ENCODE measurements around the gene BRIP1. TPM values are rescaled to one million over a fixed set of nuclear protein-coding genes. Genes with fewer than 3 reads are reported as not detected.
"Not testable (repeated sequence)": the region's sequence is repeated elsewhere in the genome, so short reads cannot be mapped to it uniquely, and the experiment has no call there.

Gene BRIP1
- total RNA-seq, 1 donor from 2014 or later, result 5.2 TPM

DNA sequence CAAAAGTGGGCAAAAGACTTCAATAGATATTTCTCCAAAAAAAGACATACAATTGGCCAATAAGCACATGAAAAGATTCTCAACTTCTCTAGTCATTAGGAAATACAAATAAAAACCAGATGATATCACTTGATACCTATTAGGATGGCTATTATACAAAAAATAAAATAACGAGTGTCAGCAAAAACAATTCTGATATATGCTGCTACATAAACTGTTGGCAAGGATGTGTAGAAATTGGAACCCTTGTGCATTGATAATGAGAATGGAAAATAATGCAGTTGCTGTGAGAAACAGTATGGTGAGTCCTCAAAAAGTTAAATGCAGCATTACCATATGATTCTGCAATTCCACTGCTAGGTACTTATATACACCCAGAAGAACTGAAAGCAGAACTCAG lies 80.6 kb downstream of the BRIP1 start:
- Mint-ChIP-seq H3K27me3 (ENCODE audit: unreplicated experiment) (no peaks in the 10 kb centered on the region), H3K9me3 (ENCODE audit: unreplicated experiment) (no peaks in the 10 kb centered on the region), H3K4me1 (ENCODE audit: unreplicated experiment) (no peaks in the 10 kb centered on the region), H3K27ac (ENCODE audit: unreplicated experiment) (no peak overlapping the region), H3K36me3 (ENCODE audit: low read depth, unreplicated experiment) (no peaks in the 10 kb centered on the region), H3K4me3 (ENCODE audit: unreplicated experiment) (no peak overlapping the region)
- DNase-seq (ENCODE audit: low spot score), result no peak
- TF ChIP-seq, protein P1, sequence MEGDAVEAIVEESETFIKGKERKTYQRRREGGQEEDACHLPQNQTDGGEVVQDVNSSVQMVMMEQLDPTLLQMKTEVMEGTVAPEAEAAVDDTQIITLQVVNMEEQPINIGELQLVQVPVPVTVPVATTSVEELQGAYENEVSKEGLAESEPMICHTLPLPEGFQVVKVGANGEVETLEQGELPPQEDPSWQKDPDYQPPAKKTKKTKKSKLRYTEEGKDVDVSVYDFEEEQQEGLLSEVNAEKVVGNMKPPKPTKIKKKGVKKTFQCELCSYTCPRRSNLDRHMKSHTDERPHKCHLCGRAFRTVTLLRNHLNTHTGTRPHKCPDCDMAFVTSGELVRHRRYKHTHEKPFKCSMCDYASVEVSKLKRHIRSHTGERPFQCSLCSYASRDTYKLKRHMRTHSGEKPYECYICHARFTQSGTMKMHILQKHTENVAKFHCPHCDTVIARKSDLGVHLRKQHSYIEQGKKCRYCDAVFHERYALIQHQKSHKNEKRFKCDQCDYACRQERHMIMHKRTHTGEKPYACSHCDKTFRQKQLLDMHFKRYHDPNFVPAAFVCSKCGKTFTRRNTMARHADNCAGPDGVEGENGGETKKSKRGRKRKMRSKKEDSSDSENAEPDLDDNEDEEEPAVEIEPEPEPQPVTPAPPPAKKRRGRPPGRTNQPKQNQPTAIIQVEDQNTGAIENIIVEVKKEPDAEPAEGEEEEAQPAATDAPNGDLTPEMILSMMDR (IDR thresholded peaks at IDR 0.05; ENCODE audit: unreplicated experiment), result no peak

- H3K4me1 Mint-ChIP-seq (ENCODE audit: unreplicated experiment), result no peaks in the 10 kb centered on the region
- TF ChIP-seq, protein P1 (IDR thresholded peaks at IDR 0.05; ENCODE audit: unreplicated experiment), result no peak
Observed at GRCh38 chr17:61775364-61775763, 88.0 kb downstream of the BRIP1 start.

DNA sequence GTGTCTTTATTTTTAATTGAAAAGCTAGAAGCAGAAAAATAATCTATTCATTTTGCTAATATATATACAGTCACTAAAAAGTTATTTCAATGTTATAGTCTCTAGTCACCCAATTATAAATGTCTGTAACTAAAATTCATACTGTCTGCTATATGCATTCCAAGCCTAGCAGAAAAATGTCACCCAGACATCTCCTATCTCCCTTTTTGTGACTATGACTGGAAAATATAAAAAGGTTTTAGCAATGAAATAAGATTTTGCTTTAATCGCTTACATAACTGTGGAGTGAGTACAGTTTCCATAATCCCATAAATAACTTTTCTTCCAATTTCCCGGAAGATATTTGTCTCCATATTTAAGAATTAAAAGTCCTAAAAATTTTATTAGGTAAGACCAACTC lies 88.6 kb downstream of the BRIP1 start:
- no peaks in the 10 kb centered on the region for H3K27me3 Mint-ChIP-seq (ENCODE audit: unreplicated experiment)

More at GRCh38 chr17:61775364-61775763, 88.0 kb downstream of the BRIP1 start:
- H3K4me3 Mint-ChIP-seq (ENCODE audit: unreplicated experiment), result no peak overlapping the region
- H3K36me3 Mint-ChIP-seq (ENCODE audit: low read depth, unreplicated experiment), result peaks cover 12% of the 10 kb centered on the region
- no peaks in the 10 kb centered on the region for H3K9me3 Mint-ChIP-seq (ENCODE audit: unreplicated experiment)
- no peak for DNase-seq (ENCODE audit: low spot score)
- H3K27ac Mint-ChIP-seq (ENCODE audit: unreplicated experiment), result no peak overlapping the region
- no peaks in the 10 kb centered on the region for H3K27me3 Mint-ChIP-seq (ENCODE audit: unreplicated experiment)

GRCh38 chr17:61774087-61774486 lies 89.2 kb downstream of the BRIP1 start:
- not testable (repeated sequence) for DNase-seq (ENCODE audit: low spot score); H3K4me1 Mint-ChIP-seq (ENCODE audit: unreplicated experiment); H3K9me3 Mint-ChIP-seq (ENCODE audit: unreplicated experiment); H3K27ac Mint-ChIP-seq (ENCODE audit: unreplicated experiment); H3K4me3 Mint-ChIP-seq (ENCODE audit: unreplicated experiment); H3K27me3 Mint-ChIP-seq (ENCODE audit: unreplicated experiment)
- peaks cover 12% of the 10 kb centered on the region for H3K36me3 Mint-ChIP-seq (ENCODE audit: low read depth, unreplicated experiment)

More for the DNA sequence above, 88.6 kb downstream of the BRIP1 start:
- Mint-ChIP-seq H3K4me3 (ENCODE audit: unreplicated experiment) (no peak overlapping the region), H3K27ac (ENCODE audit: unreplicated experiment) (no peak overlapping the region), H3K4me1 (ENCODE audit: unreplicated experiment) (no peaks in the 10 kb centered on the region), H3K9me3 (ENCODE audit: unreplicated experiment) (no peaks in the 10 kb centered on the region), H3K36me3 (ENCODE audit: low read depth, unreplicated experiment) (peaks cover 12% of the 10 kb centered on the region)
- DNase-seq (ENCODE audit: low spot score), result no peak
- TF ChIP-seq, protein P1 (IDR thresholded peaks at IDR 0.05; ENCODE audit: unreplicated experiment), result no peak

- DNase-seq (ENCODE audit: low spot score), result no peak
- TF ChIP-seq, protein P1 (IDR thresholded peaks at IDR 0.05; ENCODE audit: unreplicated experiment), result no peak
- no peaks in the 10 kb centered on the region for H3K4me1 Mint-ChIP-seq (ENCODE audit: unreplicated experiment)
- H3K9me3 Mint-ChIP-seq (ENCODE audit: unreplicated experiment), result no peaks in the 10 kb centered on the region
- H3K4me3 Mint-ChIP-seq (ENCODE audit: unreplicated experiment), result no peak overlapping the region
- no peak overlapping the region for H3K27ac Mint-ChIP-seq (ENCODE audit: unreplicated experiment)
- H3K27me3 Mint-ChIP-seq (ENCODE audit: unreplicated experiment), result no peaks in the 10 kb centered on the region
- H3K36me3 Mint-ChIP-seq (ENCODE audit: low read depth, unreplicated experiment), result peaks cover 12% of the 10 kb centered on the region
Observed at GRCh38 chr17:61770752-61771533, 92.4 kb downstream of the BRIP1 start.

Data from endothelial cell (in vitro differentiated cells).